ENCODE data around the gene PTPRA. TPM values are rescaled to one million over a fixed set of nuclear protein-coding genes. Genes with fewer than 3 reads are reported as not detected.

Gene PTPRA
- total RNA-seq, 1 donor from 2014 or later: 80.2 TPM

- H3K27ac Mint-ChIP-seq (ENCODE audit: unreplicated experiment): no peak overlapping the region
- no peak overlapping the region for H3K4me3 Mint-ChIP-seq (ENCODE audit: unreplicated experiment)
- H3K9me3 Mint-ChIP-seq (ENCODE audit: unreplicated experiment): no peaks in the 10 kb centered on the region
- no peak for DNase-seq (ENCODE audit: extremely low spot score, unreplicated experiment)
- no peaks in the 10 kb centered on the region for H3K27me3 Mint-ChIP-seq (ENCODE audit: unreplicated experiment)
- no peaks in the 10 kb centered on the region for H3K4me1 Mint-ChIP-seq (ENCODE audit: unreplicated experiment)
- no peak for TF ChIP-seq CTCF (IDR thresholded peaks at IDR 0.05)
- peaks cover 34% of the 10 kb centered on the region for H3K36me3 Mint-ChIP-seq (ENCODE audit: unreplicated experiment)
Observed at GRCh38 chr20:2995796-2996195, 122.5 kb downstream of the PTPRA start.

- H3K4me3 Mint-ChIP-seq (ENCODE audit: unreplicated experiment): no peak overlapping the region
- H3K4me1 Mint-ChIP-seq (ENCODE audit: unreplicated experiment): no peaks in the 10 kb centered on the region
- TF ChIP-seq CTCF (IDR thresholded peaks at IDR 0.05): no peak
- DNase-seq (ENCODE audit: extremely low spot score, unreplicated experiment): no peak
- peaks cover 26% of the 10 kb centered on the region for H3K36me3 Mint-ChIP-seq (ENCODE audit: unreplicated experiment)
- H3K27me3 Mint-ChIP-seq (ENCODE audit: unreplicated experiment): no peaks in the 10 kb centered on the region
- no peak overlapping the region for H3K27ac Mint-ChIP-seq (ENCODE audit: unreplicated experiment)
- H3K9me3 Mint-ChIP-seq (ENCODE audit: unreplicated experiment): no peaks in the 10 kb centered on the region
Observed at GRCh38 chr20:2998728-2999127, 125.4 kb downstream of the PTPRA start.

- no peak overlapping the region for H3K27ac Mint-ChIP-seq (ENCODE audit: unreplicated experiment)
- no peaks in the 10 kb centered on the region for H3K4me1 Mint-ChIP-seq (ENCODE audit: unreplicated experiment)
- H3K9me3 Mint-ChIP-seq (ENCODE audit: unreplicated experiment): no peaks in the 10 kb centered on the region
- H3K4me3 Mint-ChIP-seq (ENCODE audit: unreplicated experiment): no peak overlapping the region
- H3K27me3 Mint-ChIP-seq (ENCODE audit: unreplicated experiment): no peaks in the 10 kb centered on the region
- peaks cover 23% of the 10 kb centered on the region for H3K36me3 Mint-ChIP-seq (ENCODE audit: unreplicated experiment)
- no peak for DNase-seq (ENCODE audit: extremely low spot score, unreplicated experiment)
- peak; percentile 70 for TF ChIP-seq CTCF (IDR thresholded peaks at IDR 0.05)
Observed at GRCh38 chr20:3000852-3001523, 127.7 kb downstream of the PTPRA start.

DNA sequence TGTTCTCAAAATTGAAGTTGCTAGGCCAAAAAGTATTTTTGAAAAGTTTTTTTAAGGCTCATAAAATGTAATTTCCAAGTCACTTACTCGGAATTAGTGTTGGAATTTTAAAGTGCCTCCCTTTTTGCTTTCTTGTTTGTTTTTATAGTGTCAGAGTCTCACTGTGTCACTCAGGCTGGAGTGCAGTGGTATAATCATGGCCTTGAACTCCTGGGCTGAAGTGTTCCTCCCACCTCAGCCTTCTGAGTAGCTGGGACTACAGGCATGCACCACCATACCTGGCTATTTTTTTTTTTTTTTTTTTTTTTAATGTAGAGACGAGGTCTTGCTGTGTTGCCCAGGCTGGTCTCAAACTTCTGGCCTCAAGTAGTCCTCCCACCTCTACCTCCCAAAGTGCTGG is 130.1 kb downstream of the PTPRA start:
- no peaks in the 10 kb centered on the region for H3K9me3 Mint-ChIP-seq (ENCODE audit: unreplicated experiment)
- no peak for DNase-seq (ENCODE audit: extremely low spot score, unreplicated experiment)
- H3K36me3 Mint-ChIP-seq (ENCODE audit: unreplicated experiment): peaks cover 24% of the 10 kb centered on the region
- H3K27ac Mint-ChIP-seq (ENCODE audit: unreplicated experiment): no peak overlapping the region
- no peak for TF ChIP-seq CTCF (IDR thresholded peaks at IDR 0.05)
- no peaks in the 10 kb centered on the region for H3K27me3 Mint-ChIP-seq (ENCODE audit: unreplicated experiment)
- no peak overlapping the region for H3K4me3 Mint-ChIP-seq (ENCODE audit: unreplicated experiment)
- H3K4me1 Mint-ChIP-seq (ENCODE audit: unreplicated experiment): no peaks in the 10 kb centered on the region

- DNase-seq (ENCODE audit: extremely low spot score, unreplicated experiment): no peak
- Mint-ChIP-seq H3K36me3 (ENCODE audit: unreplicated experiment) (peaks cover 33% of the 10 kb centered on the region), H3K9me3 (ENCODE audit: unreplicated experiment) (no peaks in the 10 kb centered on the region), H3K27me3 (ENCODE audit: unreplicated experiment) (no peaks in the 10 kb centered on the region), H3K4me3 (ENCODE audit: unreplicated experiment) (no peak overlapping the region), H3K27ac (ENCODE audit: unreplicated experiment) (no peak overlapping the region), H3K4me1 (ENCODE audit: unreplicated experiment) (no peaks in the 10 kb centered on the region)
- TF ChIP-seq CTCF (IDR thresholded peaks at IDR 0.05): no peak
Observed at GRCh38 chr20:3010985-3011723, 137.9 kb downstream of the PTPRA start.
